GM18867 (cell line): ENCODE measurements around the gene KEL.

ENCODE experiments used
- ATAC-seq: cut with Tn5 transposase; IDR thresholded peaks from one replicate; pipeline ENCODE4 v1.9.1; 2021; ENCODE audit warnings: mild to moderate bottlenecking, moderate library complexity; ENCODE audit not compliant: unreplicated experiment

KEL gene

GRCh38 chr7:142901426-142902259 is 60.5 kb downstream of the KEL start:
- ATAC-seq: no peak

GRCh38 chr7:142899661-142900060 is 62.5 kb downstream of the KEL start:
- no peak for ATAC-seq

GRCh38 chr7:142898377-142899170 is 63.6 kb downstream of the KEL start:
- ATAC-seq: no peak

GRCh38 chr7:142897691-142898090 is 64.5 kb downstream of the KEL start:
- ATAC-seq: no peak

- no peak for ATAC-seq
These were observed 65.3 kb downstream of the KEL start for GRCh38 chr7:142896741-142897379.

- no peak for ATAC-seq
These were observed 66.0 kb downstream of the KEL start for GRCh38 chr7:142896151-142896550.

- ATAC-seq: no peak
These were observed 67.1 kb downstream of the KEL start for GRCh38 chr7:142894985-142895593.

- no peak for ATAC-seq
These were observed 67.8 kb downstream of the KEL start for GRCh38 chr7:142894112-142894984.

- ATAC-seq: no peak
These were observed 69.2 kb downstream of the KEL start for GRCh38 chr7:142892951-142893350.

GRCh38 chr7:142891490-142892082 is 70.6 kb downstream of the KEL start:
- ATAC-seq: no peak
